Stimulated activated CD8-positive, alpha-beta memory T cell treated with anti-CD3 and anti-CD28 coated beads, Interleukin-12 subunit alpha, Interleukin-12 subunit beta, amount 100 ng/mL, for 4 hours (primary cell): ENCODE data around the gene IFIH1.
A peak's percentile ranks its signal among the peaks of the same experiment; 100 is the strongest.

Experiments
- DNase-seq: peaks from one replicate; pipeline ENCODE4 v3.0.0-alpha.2; 2020; ENCODE audit warnings: low read depth

Gene IFIH1

DNA sequence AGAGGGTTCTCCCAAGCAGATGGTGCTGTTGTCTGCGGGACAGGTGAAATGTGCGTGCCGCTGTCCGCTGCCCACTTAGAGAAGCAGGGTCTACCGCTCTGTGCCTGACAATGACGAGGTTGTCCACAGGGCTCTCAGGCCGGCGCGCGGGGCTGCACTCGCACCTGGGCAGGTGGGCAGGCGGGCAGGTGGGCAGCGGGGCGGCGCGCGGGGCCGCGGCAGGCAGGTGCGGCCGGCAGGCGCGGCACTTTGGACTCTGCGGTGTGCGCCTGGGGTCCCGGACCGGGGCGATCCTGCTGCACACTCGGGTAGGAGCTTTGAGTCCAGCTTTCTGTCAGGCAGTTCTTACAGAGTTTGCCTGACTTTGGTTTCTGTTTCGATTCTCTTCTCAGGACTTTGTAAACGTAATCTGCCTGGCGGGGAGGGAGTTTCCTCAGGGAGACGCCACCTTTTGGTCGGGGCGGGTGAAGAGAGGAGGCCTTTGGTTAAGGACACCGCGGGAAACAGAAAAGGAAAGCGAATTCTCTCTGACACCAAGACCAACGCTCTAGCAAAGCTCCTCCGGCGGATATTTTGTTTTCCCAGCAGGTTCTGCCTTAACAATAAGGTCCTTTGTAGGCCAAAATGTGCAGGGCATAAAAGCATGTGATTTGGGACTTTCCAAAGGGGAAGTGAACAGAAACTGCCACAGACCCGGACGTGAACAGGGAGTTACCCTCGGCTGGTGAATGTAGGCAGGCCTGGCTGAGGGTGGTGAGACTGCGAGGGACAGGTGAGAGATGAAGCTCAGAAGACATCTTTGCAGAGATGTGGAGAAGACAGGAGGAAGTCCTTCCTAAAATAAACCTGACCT lies at the start of gene IFIH1:
TSS of gene IFIH1 (minus strand) at position 357 of the 853 bp plus-strand sequence. CDS start 377 bp downstream, outside the sequence.
- peak; percentile 55 for DNase-seq

DNA sequence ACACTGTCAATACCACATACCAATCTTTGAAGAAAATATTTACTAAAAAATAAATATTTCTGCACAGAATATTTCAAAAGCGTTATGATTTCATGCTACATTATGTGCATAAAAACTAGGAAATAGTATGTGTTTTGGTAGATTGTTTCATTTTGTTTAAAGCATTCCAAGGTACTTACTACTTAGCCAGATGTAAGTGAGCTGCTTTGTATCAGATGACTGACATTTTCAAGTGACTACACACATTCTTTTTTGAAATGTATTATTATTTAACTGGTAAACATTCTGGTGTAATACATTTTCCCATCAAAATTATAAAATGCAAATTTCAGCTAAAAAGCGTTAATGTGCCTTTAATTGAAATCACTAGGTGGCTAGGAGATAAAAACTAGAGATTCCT lies 46.9 kb upstream of the IFIH1 start:
- DNase-seq, result no peak

DNA sequence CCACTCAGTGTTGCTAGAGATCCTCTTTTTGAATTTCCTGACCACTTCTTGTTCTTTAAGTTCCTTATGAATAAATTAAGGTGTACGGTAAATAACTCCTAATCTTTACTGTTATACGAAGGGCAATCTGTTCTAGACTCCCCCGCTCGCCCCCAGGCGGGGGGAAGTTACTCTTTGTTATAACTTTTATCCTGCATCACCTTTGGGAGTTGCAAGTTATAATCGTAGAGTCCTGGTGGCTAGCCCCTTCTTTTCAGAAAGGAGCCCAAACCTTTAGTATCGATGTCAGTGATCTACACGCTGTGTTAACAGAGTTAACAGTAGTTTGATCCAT lies 26.1 kb upstream of the IFIH1 start:
- no peak for DNase-seq

DNA sequence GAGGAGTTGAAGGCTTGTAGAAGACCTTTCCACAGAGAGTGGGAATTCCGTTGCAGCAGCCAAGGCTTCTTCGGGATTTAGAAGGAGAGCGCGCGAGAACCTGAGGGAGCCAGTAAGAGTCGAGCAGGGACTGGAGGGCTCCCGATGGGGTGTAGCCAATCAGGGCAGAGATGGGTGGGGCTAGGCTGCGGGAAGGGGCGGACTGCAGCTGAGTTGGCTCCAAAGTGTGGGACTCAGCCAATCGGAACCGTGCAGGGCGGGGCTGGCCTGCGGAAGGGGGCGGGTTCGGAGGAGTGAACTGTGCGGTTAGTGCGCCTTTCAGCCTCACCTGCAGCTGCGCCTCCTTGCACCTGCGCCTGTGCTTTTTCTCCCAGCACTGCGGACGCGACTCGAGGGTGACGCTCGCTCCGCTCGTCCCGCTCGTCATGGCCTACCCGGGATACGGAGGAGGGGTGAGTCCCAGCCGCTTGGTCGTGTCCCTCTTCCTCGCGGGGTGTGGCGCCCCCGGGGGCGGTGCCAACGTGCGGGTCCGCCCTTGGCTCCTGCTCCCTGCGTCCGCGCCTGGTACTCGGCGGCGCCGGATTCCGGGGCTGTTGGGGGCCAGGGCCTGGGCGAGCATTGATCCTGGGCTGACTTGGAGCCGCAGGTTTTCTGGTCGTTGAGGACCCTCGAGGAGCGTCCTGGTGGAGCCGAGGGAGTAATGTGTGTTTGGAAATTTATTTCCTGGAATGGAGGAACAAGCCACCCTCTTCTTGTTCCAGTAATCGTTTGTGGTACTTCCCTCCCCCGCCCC lies 25.5 kb upstream of the IFIH1 start, which contains the start of gene GCA:
TSS of gene GCA (plus strand) at position 309 of the 793 bp plus-strand sequence. CDS start at position 426, 117 bp downstream.
- DNase-seq, result peak; percentile 95

DNA sequence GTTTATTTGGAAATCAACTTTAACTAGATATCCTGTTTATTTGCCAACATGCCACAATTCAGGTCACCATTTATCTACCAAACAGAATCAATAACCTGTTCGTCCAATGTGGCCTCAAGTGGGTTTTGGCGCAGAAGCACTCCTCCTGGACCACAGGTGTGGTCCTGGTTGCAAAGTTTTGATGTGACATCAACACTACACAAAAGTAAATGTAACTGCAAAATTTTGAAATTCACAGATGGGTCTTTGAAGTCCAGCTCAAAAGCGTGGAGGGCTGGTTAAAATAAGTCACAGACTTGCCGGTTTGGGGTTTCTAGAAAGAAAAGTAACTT lies 25.0 kb upstream of the IFIH1 start:
- DNase-seq, result no peak

DNA sequence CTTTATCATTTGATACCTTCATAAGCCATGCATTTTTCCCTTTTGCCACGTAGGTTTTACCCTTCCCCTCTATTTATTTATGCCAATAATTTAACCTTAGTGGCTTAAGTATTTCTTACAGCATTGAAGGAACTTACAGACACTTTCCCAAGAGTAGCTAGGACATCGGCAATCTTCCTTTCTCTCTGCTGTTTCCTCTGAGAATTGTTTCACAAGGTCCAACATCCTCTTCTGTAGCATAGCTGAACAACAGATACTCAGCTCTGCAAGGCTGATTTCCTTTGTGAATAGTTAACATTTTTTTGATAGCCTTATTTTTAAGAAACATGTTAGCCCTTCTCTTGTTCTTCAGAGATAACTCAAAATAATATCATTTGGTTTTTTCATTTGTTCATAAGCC lies 24.4 kb upstream of the IFIH1 start:
- no peak for DNase-seq

DNA sequence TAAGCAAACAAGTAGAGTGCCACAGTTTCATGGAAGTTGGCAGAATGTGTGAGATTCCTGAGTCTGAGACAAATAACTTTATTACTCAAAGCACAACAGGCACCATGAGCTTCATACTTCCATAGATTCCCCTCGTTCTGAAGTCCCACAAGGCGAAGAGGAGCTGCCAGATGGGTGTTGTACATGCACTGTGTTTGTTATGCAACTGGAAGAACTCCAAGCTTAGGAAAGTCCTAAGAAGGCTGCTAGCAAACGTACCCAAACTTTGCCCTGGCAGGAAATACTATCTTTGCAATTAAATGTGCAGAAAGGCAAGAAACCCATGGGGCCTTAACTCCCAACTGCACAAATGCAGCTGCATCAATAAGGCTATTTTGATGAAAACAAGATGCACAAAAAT lies 23.8 kb upstream of the IFIH1 start:
- DNase-seq, result no peak

DNA sequence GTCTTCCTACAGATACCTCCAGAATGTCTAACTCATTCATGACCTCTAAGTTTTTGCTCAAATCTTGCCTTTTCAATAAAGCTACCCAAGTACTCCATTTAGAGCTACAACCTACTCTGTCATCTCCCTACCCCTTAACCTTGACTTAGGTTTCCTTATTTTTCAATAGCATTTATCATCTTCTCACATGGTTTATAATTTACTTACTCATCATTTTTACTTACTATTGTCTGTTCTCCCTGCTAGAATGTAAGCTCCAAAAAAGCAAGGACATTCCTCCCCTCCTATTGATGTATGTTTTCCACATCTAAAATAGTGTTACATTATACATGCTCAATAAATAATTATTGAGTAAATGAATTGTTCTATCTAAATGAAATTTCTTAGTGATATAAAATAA lies 22.3 kb upstream of the IFIH1 start:
- DNase-seq, result no peak

DNA sequence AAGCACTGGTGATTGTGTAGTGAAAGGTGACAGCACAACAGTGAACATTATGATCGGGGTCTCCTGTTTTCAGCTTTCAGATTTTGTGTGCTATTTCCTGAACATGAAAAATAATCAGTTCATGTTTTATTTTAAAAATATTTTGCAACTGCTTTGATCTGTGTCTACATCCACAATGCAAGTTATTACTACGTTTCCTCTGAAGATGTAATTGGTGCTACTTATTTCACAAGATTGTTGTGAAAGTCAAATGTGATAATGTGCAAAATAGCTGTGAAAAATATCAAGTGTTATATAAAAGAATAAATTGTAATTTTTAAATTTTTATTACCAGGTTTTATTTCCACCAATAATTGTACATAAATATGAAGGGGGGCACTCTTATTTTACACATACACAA lies 19.4 kb upstream of the IFIH1 start:
- DNase-seq, result no peak

DNA sequence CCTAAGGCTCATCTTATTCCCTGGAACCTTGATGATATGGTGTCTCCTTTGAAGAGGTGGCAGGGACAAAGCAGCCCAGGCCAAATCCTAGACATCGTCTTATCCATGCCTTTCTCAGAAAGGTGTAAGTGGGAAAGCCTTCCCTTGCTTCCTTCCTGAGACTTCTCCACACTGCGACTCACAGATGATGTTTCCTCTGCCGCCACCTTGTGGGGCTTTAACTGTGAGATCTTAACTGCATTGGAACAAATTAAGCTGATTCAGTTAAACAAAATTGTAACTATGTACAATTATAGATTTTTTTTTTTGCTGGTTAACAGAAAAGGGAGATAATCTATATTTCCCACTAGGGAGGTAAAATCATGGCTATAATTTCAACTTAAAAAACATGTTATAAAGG lies 15.5 kb upstream of the IFIH1 start:
- no peak for DNase-seq

DNA sequence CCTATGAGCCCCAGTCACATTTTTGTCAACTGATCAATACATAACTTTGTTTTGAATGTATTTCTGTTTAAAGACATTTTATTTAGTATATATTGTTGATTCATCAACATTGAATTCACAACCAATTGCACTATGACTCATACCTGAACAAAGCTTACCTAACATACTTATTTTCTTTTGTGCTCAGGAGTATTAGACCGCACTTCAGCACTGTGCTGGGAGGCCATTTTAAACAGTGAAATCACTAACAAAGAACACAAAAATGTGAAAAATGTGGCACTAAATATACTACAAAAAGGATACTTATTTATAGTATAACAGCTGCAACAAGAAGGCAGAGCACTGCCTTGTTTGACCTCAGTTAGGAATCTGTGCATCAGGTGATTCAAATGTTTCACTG lies 12.4 kb upstream of the IFIH1 start:
- DNase-seq, result no peak

DNA sequence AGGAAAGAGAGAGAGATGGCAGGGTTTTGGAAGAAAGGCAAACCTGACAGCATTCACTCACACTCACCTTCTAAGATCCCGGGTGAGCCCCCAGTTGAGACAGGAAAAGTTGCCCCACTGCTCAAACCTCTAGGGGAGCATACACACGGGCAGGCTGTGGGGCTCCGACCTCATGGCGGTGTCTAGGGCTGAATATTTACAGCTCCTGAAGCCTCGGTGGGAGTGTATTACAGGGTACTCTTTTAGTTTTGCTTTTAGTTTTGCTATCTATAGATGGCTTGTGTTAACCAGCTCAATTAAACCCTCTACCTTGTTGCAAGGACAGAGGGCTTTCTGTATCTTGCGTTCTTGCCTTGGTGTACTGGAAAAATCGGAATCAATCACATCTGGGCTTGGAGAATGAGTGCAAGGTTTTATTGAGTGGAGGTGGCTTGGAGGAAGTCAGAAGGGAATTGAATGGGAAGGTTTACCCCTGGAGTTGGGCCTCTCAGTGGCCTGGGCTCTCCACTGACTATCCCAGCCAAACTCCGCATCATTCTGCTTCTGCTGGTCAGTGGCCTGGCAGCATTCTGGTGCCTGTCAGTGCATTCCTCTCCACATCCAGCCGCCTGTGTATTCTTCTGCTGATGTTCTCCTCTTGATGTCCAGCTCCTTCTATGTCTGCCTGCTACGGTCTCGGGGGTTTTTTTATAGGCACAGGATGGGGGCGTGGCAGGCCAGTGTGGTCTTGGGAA lies 10.1 kb upstream of the IFIH1 start:
- DNase-seq, result no peak

DNA sequence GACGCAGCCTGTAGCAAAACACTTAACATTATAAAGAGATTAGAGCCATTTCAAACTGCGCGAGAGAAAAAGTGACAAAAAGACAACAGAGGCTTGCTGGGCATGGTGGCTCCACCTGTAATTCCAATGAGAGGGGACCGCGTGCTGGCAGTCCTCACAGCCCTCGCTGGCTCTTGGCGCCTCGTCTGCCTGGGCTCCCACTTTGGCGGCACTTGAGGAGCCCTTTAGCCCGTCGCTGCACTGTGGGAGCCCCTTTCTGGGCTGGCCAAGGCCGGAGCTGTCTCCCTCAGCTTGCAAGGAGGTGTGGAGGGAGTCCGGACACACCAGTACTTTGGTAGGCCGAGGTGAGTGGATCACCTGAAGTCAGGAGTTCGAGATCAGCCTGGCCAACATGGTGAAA lies 9.3 kb upstream of the IFIH1 start:
- no peak for DNase-seq

DNA sequence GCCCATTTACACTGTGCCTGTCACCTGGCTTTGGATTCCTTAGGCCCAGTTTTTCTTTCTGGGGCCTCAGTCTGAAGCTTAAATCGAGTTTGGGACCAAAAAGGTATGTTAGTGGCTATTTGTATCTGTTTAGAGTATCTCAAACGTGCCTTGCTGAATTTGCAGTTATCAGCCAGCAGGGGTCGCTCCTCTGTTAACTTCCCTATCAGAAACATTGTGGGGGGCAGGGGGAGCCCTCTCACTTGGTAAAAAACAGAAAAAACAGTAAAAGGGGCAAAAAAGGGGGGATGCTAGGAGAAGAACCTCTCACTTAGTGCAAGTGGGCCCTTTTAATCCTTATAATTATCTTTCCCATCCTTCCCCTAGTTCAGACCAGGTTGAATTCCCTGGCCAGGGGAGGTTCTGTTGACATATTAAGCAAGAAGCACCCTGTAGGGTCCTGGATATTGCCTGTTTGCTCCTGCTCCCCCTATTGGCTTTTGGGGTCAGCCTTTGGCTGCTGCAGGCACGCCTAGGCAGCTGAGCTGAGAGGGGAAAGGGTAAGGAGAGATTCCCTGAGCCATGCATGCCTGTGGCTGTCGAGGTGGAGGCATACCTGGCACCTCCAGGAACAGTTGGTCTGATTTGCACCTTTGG lies 8.8 kb upstream of the IFIH1 start:
- no peak for DNase-seq

DNA sequence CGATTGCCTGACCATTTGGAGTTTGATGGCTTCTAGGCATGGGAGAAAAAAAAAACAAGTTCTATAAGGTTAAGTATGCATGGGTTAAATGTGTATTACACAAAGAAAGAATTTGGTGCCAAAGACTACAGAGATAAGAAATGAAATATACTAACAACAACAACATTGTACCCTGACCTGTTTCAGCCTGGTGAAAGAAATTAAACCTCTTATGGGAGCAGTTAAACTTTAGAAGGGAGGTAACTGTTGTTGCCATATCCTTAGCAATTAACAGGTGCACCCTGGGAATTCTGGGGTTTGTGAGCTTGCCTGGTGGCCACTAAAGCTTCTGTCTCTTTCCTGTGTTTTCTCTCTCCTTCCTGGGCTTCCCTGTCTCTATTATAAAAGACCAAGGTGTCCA lies 6.5 kb upstream of the IFIH1 start:
- DNase-seq, result no peak

DNA sequence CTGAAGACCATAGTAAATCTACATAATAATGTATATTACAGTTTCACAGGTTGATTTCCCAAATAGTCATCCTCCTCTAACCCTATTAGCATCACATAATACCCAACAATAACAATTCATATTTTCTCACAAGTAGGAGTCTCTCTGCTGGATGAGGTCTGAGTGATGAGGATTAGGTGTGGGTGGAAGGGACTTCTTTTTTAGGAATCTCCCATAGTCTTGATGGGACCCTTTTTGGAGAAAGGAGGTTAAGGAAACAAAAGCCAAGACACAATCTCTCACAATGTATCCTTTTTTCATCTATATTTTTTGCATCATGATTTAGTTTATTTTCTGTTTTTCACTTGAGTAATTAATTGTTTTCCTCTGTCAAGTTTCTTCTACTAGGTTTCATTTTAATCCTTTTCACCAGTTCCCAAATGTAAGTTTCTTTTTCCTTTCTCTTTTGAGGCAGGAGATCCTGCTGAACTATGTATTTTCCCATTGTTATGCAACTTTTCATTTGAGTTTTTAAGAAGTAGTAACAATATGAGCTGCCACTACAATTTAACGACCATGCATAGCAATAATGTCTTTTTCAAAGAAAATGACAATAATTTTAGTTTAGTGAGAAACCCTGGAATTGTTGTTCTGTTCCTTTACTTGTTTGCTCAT lies 2.5 kb upstream of the IFIH1 start:
- no peak for DNase-seq

DNA sequence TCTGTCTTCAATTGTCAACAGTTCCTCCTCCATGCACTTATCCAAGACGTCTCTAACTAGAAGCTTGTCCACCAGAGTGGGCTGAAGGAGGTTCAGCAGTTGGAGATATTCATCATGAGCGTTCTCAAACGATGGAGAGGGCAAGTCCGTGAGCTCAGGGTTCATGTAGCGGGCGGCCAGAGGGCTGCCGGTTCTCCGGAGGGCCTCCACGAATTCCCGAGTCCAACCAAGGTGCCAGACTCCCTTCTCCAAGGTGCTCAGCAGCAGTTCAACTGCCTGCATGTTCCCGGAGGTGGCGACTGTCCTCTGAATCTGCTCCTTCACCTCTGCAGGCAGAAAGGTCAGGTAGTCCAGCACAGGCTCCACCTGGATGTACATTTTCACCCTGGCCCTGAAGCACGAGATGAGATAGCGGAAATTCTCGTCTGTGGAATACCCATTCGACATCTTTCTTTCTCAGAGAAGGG lies 590 bp downstream of the IFIH1 start:
- no peak for DNase-seq

DNA sequence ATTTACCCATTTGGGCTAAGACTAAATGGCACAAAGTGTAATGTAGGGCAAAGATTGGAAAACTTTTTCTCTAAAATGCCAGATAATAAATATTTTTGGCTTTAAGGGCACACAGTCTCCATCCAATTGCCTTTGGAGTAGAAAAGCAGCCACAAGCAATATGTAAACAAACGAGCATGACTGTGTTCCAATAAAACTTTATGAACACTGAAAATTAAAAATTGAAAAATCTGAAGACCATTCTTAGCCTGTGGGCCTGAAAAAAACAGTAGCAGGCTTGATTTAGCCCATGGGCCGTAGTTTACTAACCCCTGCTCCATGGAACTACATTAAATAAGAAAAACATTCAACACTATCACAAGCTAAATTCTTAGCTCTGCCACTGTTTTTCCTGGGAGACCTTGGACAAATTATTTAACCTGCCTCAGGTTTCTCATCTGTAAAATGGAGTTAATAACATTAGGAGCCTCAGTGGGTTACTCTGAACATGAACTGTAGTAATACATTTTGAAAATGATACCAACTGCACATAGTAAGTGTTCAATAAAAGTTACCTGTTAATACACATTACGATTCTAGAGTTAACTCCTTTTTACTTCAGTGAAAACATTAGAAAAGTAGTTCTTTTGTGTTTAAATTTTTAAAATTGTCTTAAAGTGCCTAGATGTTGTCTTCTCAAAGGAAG lies 1.3 kb downstream of the IFIH1 start:
- DNase-seq, result no peak

DNA sequence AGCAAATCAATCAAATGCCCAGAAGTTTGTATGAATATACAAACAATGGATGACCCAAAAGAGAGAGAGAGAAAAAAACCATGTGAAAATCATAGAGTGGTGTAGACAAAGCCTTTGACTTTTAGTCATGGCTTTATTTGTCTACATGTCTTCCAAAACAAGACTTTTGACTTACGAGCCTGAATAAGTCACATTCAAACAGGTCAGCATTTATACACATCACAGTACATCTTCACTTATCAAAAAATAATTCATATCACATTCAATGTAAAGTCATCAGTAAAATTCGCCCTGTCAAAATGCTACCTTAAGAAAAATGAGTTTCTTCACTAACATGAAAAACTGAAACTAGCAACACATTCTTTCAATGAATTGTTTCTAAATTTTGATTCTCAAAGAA lies 1.9 kb downstream of the IFIH1 start:
- no peak for DNase-seq

DNA sequence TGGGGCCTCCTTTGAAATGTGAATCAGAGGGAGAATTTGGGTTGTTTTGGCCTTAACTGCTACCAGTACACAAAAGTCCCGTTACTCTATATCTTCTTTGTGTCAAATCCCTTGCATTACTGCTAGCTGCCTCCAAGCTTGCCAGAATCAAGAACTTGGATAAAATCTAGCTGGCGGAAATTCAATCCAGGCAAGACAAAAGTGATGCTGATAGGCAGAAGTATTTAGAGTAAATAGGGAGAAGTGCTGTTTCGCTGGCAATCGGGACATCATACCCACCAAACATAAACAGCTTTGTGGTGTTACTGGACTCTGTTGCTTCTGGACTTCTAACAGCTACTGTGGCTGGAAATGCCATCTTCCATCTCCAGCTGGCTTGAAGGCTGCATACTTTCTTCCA lies 2.5 kb downstream of the IFIH1 start:
- DNase-seq, result no peak

DNA sequence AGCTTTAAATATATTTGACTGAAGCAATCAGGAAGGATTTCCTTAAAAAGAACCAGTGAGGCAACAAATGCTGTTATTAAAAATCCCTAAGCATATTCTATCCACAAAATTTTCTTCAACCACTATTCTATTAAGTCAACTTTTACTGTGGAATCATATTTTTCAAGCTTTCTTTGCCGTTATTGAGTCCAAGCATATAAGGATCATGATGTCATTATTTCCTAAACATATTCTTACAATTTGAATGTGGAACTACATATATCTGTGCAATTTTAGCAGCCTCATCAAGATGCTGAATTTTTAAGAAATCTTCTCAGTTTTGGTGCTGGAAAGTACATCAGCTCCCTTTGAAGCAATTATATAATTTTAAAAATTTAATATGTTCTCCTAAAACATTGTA lies 5.6 kb downstream of the IFIH1 start:
- no peak for DNase-seq
